Measurements from ENCODE around the gene CACNA2D1. TPM values are rescaled to one million over a fixed set of nuclear protein-coding genes. Genes with fewer than 3 reads are reported as not detected.

Gene CACNA2D1
- total RNA-seq, 2 donors from 2014 or later = 0.46 TPM; not detected in 1

DNA sequence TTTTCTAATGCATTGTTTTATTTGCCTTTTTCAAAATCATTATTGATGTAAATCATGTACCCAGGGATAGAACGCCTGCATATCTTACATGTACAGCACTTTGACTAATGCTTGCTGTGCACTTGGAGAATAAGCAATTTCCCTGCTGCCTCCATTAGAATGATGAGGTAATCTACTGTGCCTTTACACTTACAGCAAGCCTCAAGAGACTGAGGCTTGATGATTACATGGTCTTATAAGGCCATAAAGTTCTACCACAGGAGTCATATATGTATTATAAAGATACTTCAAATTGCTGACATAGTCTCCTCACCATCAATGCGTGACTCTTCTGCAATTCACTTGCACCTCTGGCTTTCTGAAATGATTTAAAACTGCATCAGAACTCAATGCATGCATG, 345.2 kb downstream of the CACNA2D1 start:
- DNase-seq (no peak), ATAC-seq (replicated peaks in 1 of 2) (no peak)
- no peaks in the 10 kb centered on the region for H3K27me3 Mint-ChIP-seq (ENCODE audit: low read depth)
- peaks cover 0 to 3% of the 10 kb centered on the region in 2 donors for H3K9me3 Mint-ChIP-seq
- no peak overlapping the region for H3K27ac Mint-ChIP-seq
- H3K4me3 Mint-ChIP-seq = no peak overlapping the region
- H3K4me1 Mint-ChIP-seq (ENCODE audit: low read depth) = no peaks in the 10 kb centered on the region
- no peaks in the 10 kb centered on the region for H3K36me3 Mint-ChIP-seq (ENCODE audit: insufficient read depth in 2 of 2)

DNA sequence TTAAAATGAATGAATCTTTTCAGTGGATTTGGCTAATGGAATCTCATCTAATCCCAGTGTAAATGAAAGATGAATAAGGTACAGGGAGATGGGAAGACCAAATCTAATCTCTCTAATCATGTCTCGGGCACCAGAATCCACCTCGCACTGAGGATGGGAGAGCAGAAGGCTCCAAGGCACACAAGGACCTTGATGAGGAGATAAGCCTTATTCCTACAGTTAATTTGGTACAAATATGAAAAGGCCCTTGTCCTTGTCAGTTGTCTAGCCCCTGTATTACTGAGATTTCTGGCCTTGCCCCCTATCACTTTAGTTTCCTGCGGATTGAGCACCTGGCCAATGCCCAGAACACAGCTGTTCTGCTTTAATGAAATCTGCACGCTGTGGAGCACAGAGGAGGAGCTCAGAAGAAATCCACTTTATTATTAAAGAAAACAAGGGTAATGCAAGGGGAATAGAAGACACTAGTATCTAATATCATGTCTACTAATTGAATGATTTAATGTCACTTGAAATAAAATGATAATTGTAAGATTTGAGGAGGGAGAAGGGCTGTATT, 352.4 kb downstream of the CACNA2D1 start:
- Mint-ChIP-seq H3K4me1 (ENCODE audit: low read depth) (no peaks in the 10 kb centered on the region), H3K36me3 (ENCODE audit: insufficient read depth in 2 of 2) (no peaks in the 10 kb centered on the region), H3K4me3 (no peak overlapping the region), H3K27me3 (ENCODE audit: low read depth) (no peaks in the 10 kb centered on the region), H3K27ac (no peak overlapping the region), H3K9me3 (peaks cover 0 to 1% of the 10 kb centered on the region in 2 donors)
- ATAC-seq (replicated peaks in 1 of 2) (no peak), DNase-seq (no peak)

DNA sequence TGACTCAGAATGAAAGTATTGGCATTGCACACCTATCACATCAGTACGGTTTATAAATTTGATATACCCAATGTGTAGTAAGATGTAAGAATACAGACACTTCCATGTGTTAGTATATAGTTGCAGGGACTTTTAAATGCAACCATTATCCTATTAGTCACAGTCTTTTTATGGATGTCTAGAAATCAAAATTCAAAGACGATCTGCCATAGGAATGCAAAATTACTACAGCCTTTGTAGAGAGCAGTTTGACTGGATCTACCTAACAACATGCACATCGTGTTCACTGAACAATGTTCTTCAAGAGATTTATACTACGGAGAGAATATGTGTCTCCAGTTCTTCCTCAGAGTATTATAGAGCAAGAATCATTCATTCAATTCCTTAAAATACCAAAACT, 356.5 kb downstream of the CACNA2D1 start:
- ATAC-seq (replicated peaks in 1 of 2) = no peak
- H3K9me3 Mint-ChIP-seq = no peaks in the 10 kb centered on the region
- DNase-seq = no peak
- H3K4me3 Mint-ChIP-seq = no peak overlapping the region
- H3K4me1 Mint-ChIP-seq (ENCODE audit: low read depth) = no peaks in the 10 kb centered on the region
- H3K36me3 Mint-ChIP-seq (ENCODE audit: insufficient read depth in 2 of 2) = no peaks in the 10 kb centered on the region
- no peak overlapping the region for H3K27ac Mint-ChIP-seq
- H3K27me3 Mint-ChIP-seq (ENCODE audit: low read depth) = no peaks in the 10 kb centered on the region

DNA sequence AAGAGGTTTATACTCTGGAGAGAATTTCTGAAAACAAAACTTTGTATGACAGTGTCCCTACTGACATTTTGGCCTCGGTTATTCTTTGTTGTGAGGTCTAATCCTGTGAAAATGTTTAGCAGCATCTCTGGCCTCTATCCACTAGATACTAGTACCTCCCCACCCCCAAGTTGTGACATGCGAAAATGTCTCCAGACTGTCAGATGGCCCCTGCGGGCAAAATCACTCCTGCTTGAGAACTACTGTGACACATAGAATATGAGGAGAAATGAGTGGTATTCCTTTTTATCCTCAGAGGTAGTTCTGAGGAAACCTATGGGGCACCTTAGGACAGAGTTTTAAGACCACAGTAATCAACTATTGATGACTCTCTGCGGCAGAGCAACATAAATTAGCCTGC, 358.5 kb downstream of the CACNA2D1 start:
- no peaks in the 10 kb centered on the region for H3K9me3 Mint-ChIP-seq
- H3K36me3 Mint-ChIP-seq (ENCODE audit: insufficient read depth in 2 of 2) = no peaks in the 10 kb centered on the region
- H3K27ac Mint-ChIP-seq = no peak overlapping the region
- DNase-seq (no peak), ATAC-seq (replicated peaks in 1 of 2) (no peak)
- H3K27me3 Mint-ChIP-seq (ENCODE audit: low read depth) = no peaks in the 10 kb centered on the region
- H3K4me1 Mint-ChIP-seq (ENCODE audit: low read depth) = no peaks in the 10 kb centered on the region
- H3K4me3 Mint-ChIP-seq = no peak overlapping the region

DNA sequence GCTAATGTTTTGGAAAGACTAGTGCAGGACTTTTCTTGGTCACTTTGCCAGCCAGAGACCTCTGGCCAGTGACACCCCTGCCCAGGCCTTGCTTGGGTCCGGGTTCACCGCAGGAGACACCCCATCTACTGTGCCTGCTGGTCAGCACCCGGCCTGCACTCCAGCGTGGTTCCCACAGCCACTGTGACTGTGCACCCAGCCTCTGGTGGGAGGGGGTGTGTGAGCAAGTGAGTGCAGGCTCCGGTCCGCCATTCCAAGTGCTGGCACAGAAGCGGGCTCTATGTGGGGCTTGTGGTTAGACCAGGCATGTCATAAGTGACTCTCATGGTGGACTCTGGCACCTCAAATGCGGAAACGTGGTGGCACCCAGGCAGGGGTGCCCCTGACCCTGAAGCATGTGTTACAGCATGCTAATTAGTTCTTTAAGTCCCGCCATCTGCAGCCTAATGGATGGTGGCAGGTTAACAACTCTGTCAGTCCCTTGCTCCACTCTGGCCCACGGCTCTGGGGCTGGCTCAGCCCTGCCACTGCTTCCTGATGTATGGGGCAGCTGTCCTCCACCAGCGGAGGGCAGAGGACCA, 361.8 kb downstream of the CACNA2D1 start:
- ATAC-seq (replicated peaks in 1 of 2) (no peak), DNase-seq (no peak)
- Mint-ChIP-seq H3K27me3 (ENCODE audit: low read depth) (no peaks in the 10 kb centered on the region), H3K9me3 (no peaks in the 10 kb centered on the region), H3K4me1 (ENCODE audit: low read depth) (no peaks in the 10 kb centered on the region), H3K27ac (no peak overlapping the region), H3K4me3 (no peak overlapping the region), H3K36me3 (ENCODE audit: insufficient read depth in 2 of 2) (no peaks in the 10 kb centered on the region)

DNA sequence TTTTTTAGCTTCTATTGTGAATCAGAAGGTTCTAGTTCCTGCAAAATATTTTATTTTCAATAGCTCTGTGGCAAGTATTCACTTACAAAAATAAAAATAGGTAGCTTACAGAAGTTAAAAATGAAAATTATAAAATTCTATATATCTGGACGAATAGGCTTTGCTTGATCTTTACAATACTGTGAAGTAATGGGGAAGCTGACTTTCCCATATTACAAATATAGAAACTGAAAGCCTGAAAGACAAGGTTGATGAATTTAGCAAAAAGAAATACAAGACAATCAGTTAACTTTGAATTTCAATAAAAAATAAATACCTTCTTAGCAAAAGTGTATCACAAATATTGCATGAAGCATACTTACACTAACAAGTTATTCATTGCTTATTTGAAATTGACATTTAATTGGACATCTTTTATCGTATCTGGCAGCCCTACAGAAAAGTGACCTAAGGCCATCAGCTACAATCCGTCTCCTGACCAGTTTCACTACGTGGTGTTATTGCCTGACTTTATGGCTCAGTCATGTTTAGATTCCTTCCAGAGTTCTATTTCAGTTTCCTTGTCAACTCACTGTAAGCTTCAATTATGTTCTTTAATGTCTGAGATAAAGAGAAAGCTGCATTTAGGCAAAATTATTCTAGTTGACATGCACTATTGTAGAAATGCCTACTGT, 363.2 kb downstream of the CACNA2D1 start:
- no peaks in the 10 kb centered on the region for H3K4me1 Mint-ChIP-seq (ENCODE audit: low read depth)
- H3K9me3 Mint-ChIP-seq = no peaks in the 10 kb centered on the region
- ATAC-seq (replicated peaks in 1 of 2) = no peak
- H3K27me3 Mint-ChIP-seq (ENCODE audit: low read depth) = no peaks in the 10 kb centered on the region
- H3K4me3 Mint-ChIP-seq = no peak overlapping the region
- no peaks in the 10 kb centered on the region for H3K36me3 Mint-ChIP-seq (ENCODE audit: insufficient read depth in 2 of 2)
- DNase-seq = no peak
- no peak overlapping the region for H3K27ac Mint-ChIP-seq

DNA sequence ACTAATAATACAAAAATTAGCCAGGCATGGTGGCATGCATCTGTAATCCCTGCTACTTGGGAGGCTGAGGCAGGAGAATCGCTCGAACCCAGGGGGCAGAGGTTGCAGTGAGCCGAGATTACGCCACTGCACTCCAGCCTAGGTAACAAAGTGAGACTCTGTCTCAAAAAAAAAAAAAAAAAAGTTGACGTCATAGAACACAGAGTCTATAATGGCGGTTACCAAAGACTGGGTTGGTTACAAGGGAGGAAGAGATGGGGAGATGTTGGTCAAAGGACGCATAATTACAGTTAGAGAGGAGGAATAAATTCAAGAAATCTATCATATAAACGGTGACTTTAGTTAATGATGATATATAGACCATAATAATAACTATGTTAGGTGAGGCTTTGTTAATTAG, 364.1 kb downstream of the CACNA2D1 start:
- no peak overlapping the region for H3K27ac Mint-ChIP-seq

DNA sequence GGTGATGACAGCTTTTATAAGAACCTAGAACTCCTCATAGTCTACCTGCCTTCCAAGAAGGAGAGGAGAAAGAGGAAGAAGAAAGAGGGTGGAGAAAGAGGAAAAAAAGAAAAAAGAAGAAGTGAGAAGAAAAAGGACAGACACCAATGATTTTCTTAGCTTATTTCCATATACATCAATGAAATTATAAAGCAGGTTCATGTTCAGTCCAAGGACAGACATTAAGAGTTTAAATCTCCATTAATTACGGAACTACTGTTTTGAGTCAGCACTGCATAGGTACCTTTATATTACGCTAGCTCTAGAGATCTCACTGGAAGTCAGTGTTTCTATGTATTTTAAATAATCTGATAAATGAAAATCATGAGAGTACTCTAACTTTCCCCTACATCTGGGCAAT, 364.8 kb downstream of the CACNA2D1 start:
- ATAC-seq (replicated peaks in 1 of 2) (no peak), DNase-seq (no peak)
- Mint-ChIP-seq H3K27me3 (ENCODE audit: low read depth) (no peaks in the 10 kb centered on the region), H3K9me3 (no peaks in the 10 kb centered on the region), H3K4me1 (ENCODE audit: low read depth) (no peaks in the 10 kb centered on the region), H3K27ac (no peak overlapping the region), H3K4me3 (no peak overlapping the region), H3K36me3 (ENCODE audit: insufficient read depth in 2 of 2) (no peaks in the 10 kb centered on the region)

More for the DNA sequence above, 364.1 kb downstream of the CACNA2D1 start:
- ATAC-seq (replicated peaks in 1 of 2) = no peak
- Mint-ChIP-seq H3K9me3 (no peaks in the 10 kb centered on the region), H3K27me3 (ENCODE audit: low read depth) (no peaks in the 10 kb centered on the region), H3K4me1 (ENCODE audit: low read depth) (no peaks in the 10 kb centered on the region), H3K4me3 (no peak overlapping the region), H3K36me3 (ENCODE audit: insufficient read depth in 2 of 2) (no peaks in the 10 kb centered on the region)
- DNase-seq = no peak

DNA sequence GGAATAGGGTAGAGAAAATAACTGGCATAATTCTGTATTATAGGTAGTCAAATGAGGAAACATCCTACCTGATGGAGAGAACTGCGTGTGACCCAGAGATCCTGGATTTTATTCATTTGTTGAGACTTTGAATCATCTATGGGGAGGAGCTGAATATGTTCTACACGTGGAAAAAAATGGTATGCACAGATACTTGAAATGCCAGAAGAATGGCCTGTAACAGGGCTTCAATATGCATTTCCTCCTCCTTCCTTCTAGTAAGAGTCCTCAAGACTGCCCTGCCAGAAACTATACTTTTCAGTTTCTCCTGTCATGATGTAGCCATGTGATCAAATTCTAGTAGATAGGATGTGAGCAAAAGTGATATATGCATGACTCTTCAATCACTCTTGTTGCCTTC, 372.1 kb downstream of the CACNA2D1 start:
- no peak for ATAC-seq (replicated peaks in 1 of 2)

DNA sequence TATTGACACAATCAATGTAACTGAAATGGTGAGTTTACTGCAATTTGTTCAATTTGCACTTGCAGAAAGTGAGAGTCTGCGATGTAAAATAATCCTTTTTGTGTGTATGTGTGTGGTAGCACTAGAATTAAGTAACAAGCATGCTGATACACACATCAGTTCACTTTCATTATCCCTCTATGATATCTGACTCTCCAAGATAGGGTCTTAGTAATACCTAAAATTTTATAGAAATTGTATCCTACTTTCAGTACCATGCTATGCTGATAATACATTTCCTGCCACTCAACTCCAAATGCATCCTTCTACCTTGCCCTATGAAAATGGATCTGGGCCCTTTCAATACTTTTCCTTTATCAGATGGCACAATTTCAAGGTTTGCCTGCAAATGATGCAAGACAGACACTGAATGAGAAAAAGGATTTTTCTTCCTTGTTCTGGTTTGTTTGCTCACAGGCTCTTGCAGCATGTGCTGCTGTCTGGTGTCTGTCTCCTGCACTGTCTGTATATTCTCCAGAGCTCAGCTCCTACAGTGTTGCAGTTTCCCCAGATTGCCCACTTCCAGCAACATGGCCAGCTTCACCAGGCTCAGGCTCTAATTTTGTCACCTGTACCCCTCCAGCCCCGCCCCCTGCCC, 375.8 kb downstream of the CACNA2D1 start:
- Mint-ChIP-seq H3K4me3 (no peak overlapping the region), H3K9me3 (peaks cover 0 to 4% of the 10 kb centered on the region in 2 donors), H3K27ac (no peak overlapping the region), H3K36me3 (ENCODE audit: insufficient read depth in 2 of 2) (no peaks in the 10 kb centered on the region), H3K4me1 (ENCODE audit: low read depth) (no peaks in the 10 kb centered on the region), H3K27me3 (ENCODE audit: low read depth) (no peaks in the 10 kb centered on the region)
- DNase-seq (no peak), ATAC-seq (replicated peaks in 1 of 2) (no peak)

More for the DNA sequence above, 372.1 kb downstream of the CACNA2D1 start:
- H3K4me1 Mint-ChIP-seq (ENCODE audit: low read depth) = no peaks in the 10 kb centered on the region
- H3K27me3 Mint-ChIP-seq (ENCODE audit: low read depth) = no peaks in the 10 kb centered on the region
- peaks cover 0 to 4% of the 10 kb centered on the region in 2 donors for H3K9me3 Mint-ChIP-seq
- no peak overlapping the region for H3K27ac Mint-ChIP-seq
- no peaks in the 10 kb centered on the region for H3K36me3 Mint-ChIP-seq (ENCODE audit: insufficient read depth in 2 of 2)
- H3K4me3 Mint-ChIP-seq = no peak overlapping the region
- no peak for DNase-seq

DNA sequence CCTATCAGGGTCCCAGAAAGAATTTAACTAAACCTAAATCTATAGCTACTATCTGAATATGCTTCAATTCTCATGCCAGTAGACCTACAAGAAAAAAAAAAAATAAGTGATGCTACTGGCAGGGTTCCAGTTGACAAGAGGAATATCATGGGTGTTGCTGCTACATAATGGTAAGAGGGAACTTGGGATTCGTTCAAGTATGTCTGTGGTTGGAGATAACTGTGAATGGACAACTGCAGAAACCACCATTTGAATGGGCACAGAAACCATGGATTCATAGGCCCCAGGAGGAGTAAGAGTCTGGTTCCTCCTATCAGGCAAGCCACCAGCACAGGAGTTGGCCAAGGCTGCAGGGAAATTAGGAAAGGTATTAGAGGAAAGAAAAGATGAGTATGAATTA, 386.1 kb downstream of the CACNA2D1 start:
- Mint-ChIP-seq H3K4me3 (no peak overlapping the region), H3K4me1 (ENCODE audit: low read depth) (no peaks in the 10 kb centered on the region), H3K9me3 (peaks cover 2 to 6% of the 10 kb centered on the region in 2 donors), H3K27me3 (ENCODE audit: low read depth) (no peaks in the 10 kb centered on the region), H3K36me3 (ENCODE audit: insufficient read depth in 2 of 2) (no peaks in the 10 kb centered on the region), H3K27ac (no peak overlapping the region)
- DNase-seq (no peak), ATAC-seq (replicated peaks in 1 of 2) (no peak)

DNA sequence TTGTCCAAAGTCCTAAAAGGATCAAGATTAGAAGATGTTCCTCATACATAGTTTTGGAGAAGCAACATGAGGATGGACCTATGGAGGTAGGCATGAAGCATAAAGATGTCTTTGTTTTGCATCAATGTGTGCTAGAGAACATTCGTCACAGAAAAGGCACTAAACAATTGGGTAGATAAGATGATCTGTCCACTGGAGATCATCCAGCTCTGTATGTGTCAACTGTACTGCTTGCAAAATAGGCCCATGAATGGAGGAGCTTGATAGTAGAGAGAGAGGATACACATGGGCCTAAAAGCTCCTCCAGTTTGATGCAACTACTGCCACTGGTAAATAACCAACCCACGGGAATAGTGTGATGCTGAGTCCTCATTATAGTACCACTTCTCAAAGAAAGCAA, 387.3 kb downstream of the CACNA2D1 start:
- Mint-ChIP-seq H3K4me1 (ENCODE audit: low read depth) (no peaks in the 10 kb centered on the region), H3K36me3 (ENCODE audit: insufficient read depth in 2 of 2) (no peaks in the 10 kb centered on the region)
- no peak for ATAC-seq (replicated peaks in 1 of 2)

DNA sequence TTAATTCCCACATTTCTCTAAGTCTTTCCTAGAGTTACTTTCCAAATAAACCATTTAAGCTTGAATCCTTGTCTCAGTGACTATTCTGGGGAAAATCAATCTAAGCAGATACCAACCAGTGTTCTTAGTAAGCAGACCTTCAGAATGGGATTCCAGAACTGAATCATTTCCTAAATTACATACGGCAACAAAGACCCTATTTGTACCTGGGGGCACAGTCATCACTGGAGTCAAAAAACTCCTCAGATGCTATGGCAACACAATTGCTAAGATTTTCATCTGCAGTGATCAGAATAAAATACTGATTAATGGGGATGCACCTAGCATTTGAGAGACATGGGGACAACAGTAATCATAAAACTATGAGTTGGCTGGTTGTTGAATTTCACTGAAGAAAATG, 389.0 kb downstream of the CACNA2D1 start:
- Mint-ChIP-seq H3K9me3 (no peaks in the 10 kb centered on the region), H3K27me3 (ENCODE audit: low read depth) (no peaks in the 10 kb centered on the region), H3K36me3 (ENCODE audit: insufficient read depth in 2 of 2) (no peaks in the 10 kb centered on the region), H3K4me3 (no peak overlapping the region), H3K4me1 (ENCODE audit: low read depth) (no peaks in the 10 kb centered on the region), H3K27ac (no peak overlapping the region)
- no peak for ATAC-seq (replicated peaks in 1 of 2)
- DNase-seq = no peak

More for the DNA sequence above, 387.3 kb downstream of the CACNA2D1 start:
- no peak overlapping the region for H3K27ac Mint-ChIP-seq
- no peak for DNase-seq
- no peak overlapping the region for H3K4me3 Mint-ChIP-seq
- H3K9me3 Mint-ChIP-seq = peaks cover 2 to 4% of the 10 kb centered on the region in 2 donors
- no peaks in the 10 kb centered on the region for H3K27me3 Mint-ChIP-seq (ENCODE audit: low read depth)
